Activated naive CD4-positive, alpha-beta T cell treated with anti-CD3 and anti-CD28 coated beads, Interleukin-2, amount 50 U/mL, for 72 hours (primary cell): Measurements from ENCODE around the gene ATG2A. TPM values are rescaled to one million over a fixed set of nuclear protein-coding genes. Genes with fewer than 3 reads are reported as not detected.
A peak's percentile ranks its signal among the peaks of the same experiment; 100 is the strongest.

Experiments
- ATAC-seq, 2 donors: fragments of 150-1000 bp; cut with Tn5 transposase; 2 replicates each; pipeline ENCODE4 v1.10.0; 2021; ENCODE audit warnings: mild to moderate bottlenecking in 2 of 2, moderate library complexity in 2 of 2
- DNase-seq, 2 donors: peaks; one replicate each; pipeline ENCODE4 v3.0.0; 2021 to 2022; ENCODE audit warnings: low spot score in 2 of 2
- H3K27ac Mint-ChIP-seq, 2 donors: one replicate each; pipeline ENCODE4 v1.8.0; 2022; ENCODE audit warnings: mild to moderate bottlenecking in 2 of 2, mixed read lengths in 2 of 2
- H3K36me3 Mint-ChIP-seq, 2 donors: one replicate each; pipeline ENCODE4 v1.8.0; 2022; ENCODE audit warnings: mixed read lengths in 2 of 2
- H3K9me3 Mint-ChIP-seq, 2 donors: one replicate each; pipeline ENCODE4 v1.8.0; 2022; ENCODE audit warnings: mixed read lengths in 2 of 2
- total RNA-seq, 2 donors: library from RNA; stranded (reverse); gene quantifications; one replicate each; pipeline ENCODE4 v1.2.3, GENCODE V29; 2022

The ATG2A gene
- total RNA-seq, 2 donors from 2014 or later: 21.2 to 26.8 TPM

- ATAC-seq (no peak), DNase-seq (no peak)
- H3K36me3 Mint-ChIP-seq: no peaks in the 10 kb centered on the region
- peak overlapping the region in 1 of 2 donors; percentile 47 for H3K27ac Mint-ChIP-seq
- H3K9me3 Mint-ChIP-seq: no peaks in the 10 kb centered on the region
Observed at GRCh38 chr11:64911689-64912088, 5.3 kb downstream of the ATG2A start.

- no peaks in the 10 kb centered on the region for H3K36me3 Mint-ChIP-seq
- ATAC-seq (no peak), DNase-seq (no peak)
- H3K27ac Mint-ChIP-seq: no peak overlapping the region
- H3K9me3 Mint-ChIP-seq: no peaks in the 10 kb centered on the region
Observed at GRCh38 chr11:64911142-64911541, 5.9 kb downstream of the ATG2A start.

GRCh38 chr11:64910451-64911093, 6.4 kb downstream of the ATG2A start:
- Mint-ChIP-seq H3K9me3 (no peaks in the 10 kb centered on the region), H3K27ac (peak overlapping the region in 1 of 2 donors; percentile 62), H3K36me3 (no peaks in the 10 kb centered on the region)
- no peak for ATAC-seq
- no peak for DNase-seq

GRCh38 chr11:64909653-64910343, 7.2 kb downstream of the ATG2A start:
- ATAC-seq (no peak), DNase-seq (no peak)
- peak overlapping the region in 1 of 2 donors; percentile 62 for H3K27ac Mint-ChIP-seq
- H3K36me3 Mint-ChIP-seq: no peaks in the 10 kb centered on the region
- no peaks in the 10 kb centered on the region for H3K9me3 Mint-ChIP-seq

GRCh38 chr11:64908766-64909165, 8.2 kb downstream of the ATG2A start:
- Mint-ChIP-seq H3K36me3 (no peaks in the 10 kb centered on the region), H3K27ac (peak overlapping the region; percentile 29 to 55), H3K9me3 (no peaks in the 10 kb centered on the region)
- ATAC-seq: no peak
- DNase-seq: no peak

GRCh38 chr11:64906314-64906635, 10.7 kb downstream of the ATG2A start:
- Mint-ChIP-seq H3K36me3 (no peaks in the 10 kb centered on the region), H3K9me3 (no peaks in the 10 kb centered on the region), H3K27ac (no peak overlapping the region)
- no peak for DNase-seq
- ATAC-seq: no peak

- Mint-ChIP-seq H3K27ac (peak overlapping the region in 1 of 2 donors; percentile 77), H3K9me3 (no peaks in the 10 kb centered on the region), H3K36me3 (no peaks in the 10 kb centered on the region)
- ATAC-seq (no peak), DNase-seq (no peak)
Observed at GRCh38 chr11:64905516-64906313, 11.3 kb downstream of the ATG2A start.

GRCh38 chr11:64903291-64903833, 13.6 kb downstream of the ATG2A start:
- no peak for DNase-seq
- no peaks in the 10 kb centered on the region for H3K9me3 Mint-ChIP-seq

GRCh38 chr11:64902102-64902900, 14.7 kb downstream of the ATG2A start:
- no peaks in the 10 kb centered on the region for H3K9me3 Mint-ChIP-seq
- H3K36me3 Mint-ChIP-seq: peaks cover 0 to 5% of the 10 kb centered on the region in 2 donors
- H3K27ac Mint-ChIP-seq: peak overlapping the region; percentile 41 to 95
- no peak for DNase-seq
- no peak for ATAC-seq

More at GRCh38 chr11:64903291-64903833, 13.6 kb downstream of the ATG2A start:
- ATAC-seq: no peak
- peaks cover 0 to 5% of the 10 kb centered on the region in 2 donors for H3K36me3 Mint-ChIP-seq
- H3K27ac Mint-ChIP-seq: no peak overlapping the region

GRCh38 chr11:64900774-64901173, 16.2 kb downstream of the ATG2A start:
- no peak overlapping the region for H3K27ac Mint-ChIP-seq
- peaks cover 0 to 5% of the 10 kb centered on the region in 2 donors for H3K36me3 Mint-ChIP-seq
- peak in 1 of 2 donors; percentile 3 for ATAC-seq
- no peak for DNase-seq
- H3K9me3 Mint-ChIP-seq: no peaks in the 10 kb centered on the region

- Mint-ChIP-seq H3K36me3 (peaks cover 0 to 5% of the 10 kb centered on the region in 2 donors), H3K27ac (peak overlapping the region; percentile 17 to 62), H3K9me3 (no peaks in the 10 kb centered on the region)
- peak; percentile 58 to 71 for DNase-seq
- peak; percentile 99 to 100 for ATAC-seq
Observed at GRCh38 chr11:64900263-64900678, 16.7 kb downstream of the ATG2A start.

- Mint-ChIP-seq H3K27ac (no peak overlapping the region), H3K36me3 (peaks cover 0 to 5% of the 10 kb centered on the region in 2 donors), H3K9me3 (no peaks in the 10 kb centered on the region)
- no peak for ATAC-seq
- no peak for DNase-seq
Observed at GRCh38 chr11:64898541-64898940, 18.5 kb downstream of the ATG2A start.

- Mint-ChIP-seq H3K36me3 (peaks cover 0 to 5% of the 10 kb centered on the region in 2 donors), H3K9me3 (no peaks in the 10 kb centered on the region), H3K27ac (no peak overlapping the region)
- ATAC-seq (no peak), DNase-seq (no peak)
Observed at GRCh38 chr11:64898076-64898445, 18.9 kb downstream of the ATG2A start.

GRCh38 chr11:64897381-64898075, 19.5 kb downstream of the ATG2A start:
- DNase-seq: no peak
- Mint-ChIP-seq H3K36me3 (peaks cover 0 to 5% of the 10 kb centered on the region in 2 donors), H3K27ac (no peak overlapping the region), H3K9me3 (no peaks in the 10 kb centered on the region)
- ATAC-seq: no peak

GRCh38 chr11:64896448-64897022, 20.5 kb downstream of the ATG2A start:
- H3K36me3 Mint-ChIP-seq: peaks cover 0 to 5% of the 10 kb centered on the region in 2 donors
- H3K9me3 Mint-ChIP-seq: no peaks in the 10 kb centered on the region
- DNase-seq: no peak
- ATAC-seq: no peak
- peak overlapping the region in 1 of 2 donors; percentile 18 for H3K27ac Mint-ChIP-seq
